Measurements from ENCODE around the gene ADD3.

GRCh38 chr10:110165239-110165638 is 157.5 kb downstream of the ADD3 start:
- TF ChIP-seq CTCF (IDR thresholded peaks at IDR 0.05) (no peak), ZFX (IDR thresholded peaks at IDR 0.05; ENCODE audit: borderline replicate concordance) (no peak)
